ENCODE results near the gene DOCK9. TPM values are rescaled to one million over a fixed set of nuclear protein-coding genes. Genes with fewer than 3 reads are reported as not detected.

DOCK9 gene
- total and polyA plus RNA-seq, 2 donors (not counting 3 experiments of a cell fraction or from before 2014, with no cell fraction given): 147 to 323 TPM

DNA sequence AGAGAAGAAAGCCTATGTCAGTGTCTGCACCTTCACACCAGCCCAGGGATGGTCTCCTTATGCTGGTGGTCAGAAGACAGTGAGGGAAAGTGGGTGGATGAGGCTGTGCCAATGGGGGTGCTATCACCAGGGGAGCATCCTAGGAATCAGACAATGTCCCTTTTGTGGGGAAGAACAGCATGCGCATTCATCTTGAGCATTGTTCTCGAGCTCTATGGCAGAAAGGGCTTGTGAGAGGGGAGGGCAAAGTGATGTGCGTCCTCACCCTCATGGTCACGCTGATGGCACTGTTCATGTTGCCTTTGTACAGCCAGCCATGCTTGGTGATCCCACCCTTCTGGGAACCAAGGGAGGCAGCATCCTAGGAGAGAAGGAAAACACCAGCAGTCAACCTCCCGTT, 56.1 kb downstream of the DOCK9 start:
- BruUV-seq (replicated peaks): no TSS peak
- dilution Hi-C loops (cut with MboI; ENCODE audit: extremely low pct_ligation_motif_present, low sequenced_read_pairs): no loop called here
- no peak for FAIRE-seq

GRCh38 chr13:98921015-98921580, 56.8 kb downstream of the DOCK9 start:
- CTCF ChIA-PET: no interaction called here
- H3K27me3 ChIP-seq (ENCODE audit: control insufficient read depth in 2 of 2, insufficient read depth in 2 of 2, low read length in 2 of 2): no peaks in the 10 kb centered on the region
- BruUV-seq (replicated peaks): no TSS peak
- no peak overlapping the region for H3K4me3 ChIP-seq (replicated peaks in 1 of 3; ENCODE audit: insufficient read depth in 1 of 3, low read depth in 1 of 3, low read length in 3 of 3)
- POLR2A ChIA-PET: no interaction called here
- peaks cover 3% of the 10 kb centered on the region for H3K79me2 ChIP-seq (ENCODE audit: control insufficient read depth, insufficient read depth, low read length)
- no peaks in the 10 kb centered on the region for H3K9me1 ChIP-seq (replicated peaks; ENCODE audit: control insufficient read depth, extremely low read depth, insufficient read depth, low read length)
- no peaks in the 10 kb centered on the region for H4K20me1 ChIP-seq (replicated peaks; ENCODE audit: control insufficient read depth, extremely low read depth, insufficient read depth, low read length)
- intact Hi-C loops (cut with micrococcal nuclease): no loop called here
- peaks cover 26 to 27% of the 10 kb centered on the region in 2 experiments for H3K36me3 ChIP-seq (ENCODE audit: control insufficient read depth in 2 of 2, extremely low read depth in 1 of 2, insufficient read depth in 2 of 2, low read length in 2 of 2)
- no peak overlapping the region for H2AFZ ChIP-seq (ENCODE audit: low read depth, low read length)
- H3K9me3 ChIP-seq (replicated peaks; ENCODE audit: control insufficient read depth, insufficient read depth, low read length): no peaks in the 10 kb centered on the region
- dilution Hi-C loops (cut with MboI; ENCODE audit: extremely low pct_ligation_motif_present, low sequenced_read_pairs): no loop called here
- no peak for FAIRE-seq
- H3K4me1 ChIP-seq (ENCODE audit: control insufficient read depth, extremely low read depth, insufficient read depth, low read length): peaks cover 33% of the 10 kb centered on the region
- DNase-seq (ENCODE audit: low read depth, low spot score): no peak
- no peak overlapping the region for H3K9ac ChIP-seq (replicated peaks; ENCODE audit: extremely low read depth, insufficient read depth, low read length)
- no peak overlapping the region for H3K4me2 ChIP-seq (ENCODE audit: insufficient read depth, low read length)
- no peak overlapping the region for H3K27ac ChIP-seq (ENCODE audit: insufficient read depth, low read depth, low read length)
- no peak for TF ChIP-seq MYC (IDR thresholded peaks at IDR 0.05; ENCODE audit: low read depth, low read length)
- TF ChIP-seq, protein P1, sequence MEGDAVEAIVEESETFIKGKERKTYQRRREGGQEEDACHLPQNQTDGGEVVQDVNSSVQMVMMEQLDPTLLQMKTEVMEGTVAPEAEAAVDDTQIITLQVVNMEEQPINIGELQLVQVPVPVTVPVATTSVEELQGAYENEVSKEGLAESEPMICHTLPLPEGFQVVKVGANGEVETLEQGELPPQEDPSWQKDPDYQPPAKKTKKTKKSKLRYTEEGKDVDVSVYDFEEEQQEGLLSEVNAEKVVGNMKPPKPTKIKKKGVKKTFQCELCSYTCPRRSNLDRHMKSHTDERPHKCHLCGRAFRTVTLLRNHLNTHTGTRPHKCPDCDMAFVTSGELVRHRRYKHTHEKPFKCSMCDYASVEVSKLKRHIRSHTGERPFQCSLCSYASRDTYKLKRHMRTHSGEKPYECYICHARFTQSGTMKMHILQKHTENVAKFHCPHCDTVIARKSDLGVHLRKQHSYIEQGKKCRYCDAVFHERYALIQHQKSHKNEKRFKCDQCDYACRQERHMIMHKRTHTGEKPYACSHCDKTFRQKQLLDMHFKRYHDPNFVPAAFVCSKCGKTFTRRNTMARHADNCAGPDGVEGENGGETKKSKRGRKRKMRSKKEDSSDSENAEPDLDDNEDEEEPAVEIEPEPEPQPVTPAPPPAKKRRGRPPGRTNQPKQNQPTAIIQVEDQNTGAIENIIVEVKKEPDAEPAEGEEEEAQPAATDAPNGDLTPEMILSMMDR (IDR thresholded peaks at IDR 0.05; ENCODE audit: extremely low read depth in 1 of 2, insufficient read depth in 1 of 2, low read depth in 1 of 2, low read length in 2 of 2): no peak
- TF ChIP-seq POLR2AphosphoS5 (IDR thresholded peaks at IDR 0.05; ENCODE audit: insufficient read depth, low read depth, low read length): no peak
- TF ChIP-seq GATA2 (IDR thresholded peaks at IDR 0.05; ENCODE audit: insufficient read depth, insufficient read length, low read depth, low read length): no peak
- no peak for TF ChIP-seq POLR2A (IDR thresholded peaks at IDR 0.05; ENCODE audit: low read depth, low read length)
- TF ChIP-seq JUN (IDR thresholded peaks at IDR 0.05; ENCODE audit: borderline replicate concordance, insufficient read depth, insufficient read length, low read depth): no peak
- TF ChIP-seq EZH2 (IDR thresholded peaks at IDR 0.05; ENCODE audit: borderline replicate concordance, low read depth, low read length, severe bottlenecking): no peak
- TF ChIP-seq MAX (IDR thresholded peaks at IDR 0.05; ENCODE audit: insufficient read depth, insufficient read length): no peak
- no peak for TF ChIP-seq FOS (IDR thresholded peaks at IDR 0.05; ENCODE audit: borderline replicate concordance, insufficient read depth, low read length)

More for the DNA sequence above, 56.1 kb downstream of the DOCK9 start:
- Histone ChIP-seq H3K9me3 (replicated peaks; ENCODE audit: control insufficient read depth, insufficient read depth, low read length) (no peaks in the 10 kb centered on the region), H3K4me1 (ENCODE audit: control insufficient read depth, extremely low read depth, insufficient read depth, low read length) (peaks cover 33% of the 10 kb centered on the region), H3K36me3 (ENCODE audit: control insufficient read depth in 2 of 2, extremely low read depth in 1 of 2, insufficient read depth in 2 of 2, low read length in 2 of 2) (peaks cover 25 to 32% of the 10 kb centered on the region in 2 experiments), H3K4me2 (ENCODE audit: insufficient read depth, low read length) (no peak overlapping the region), H2AFZ (ENCODE audit: low read depth, low read length) (no peak overlapping the region), H4K20me1 (replicated peaks; ENCODE audit: control insufficient read depth, extremely low read depth, insufficient read depth, low read length) (no peaks in the 10 kb centered on the region), H3K27ac (ENCODE audit: insufficient read depth, low read depth, low read length) (no peak overlapping the region), H3K27me3 (ENCODE audit: control insufficient read depth in 2 of 2, insufficient read depth in 2 of 2, low read length in 2 of 2) (no peaks in the 10 kb centered on the region), H3K9ac (replicated peaks; ENCODE audit: extremely low read depth, insufficient read depth, low read length) (no peak overlapping the region), H3K79me2 (ENCODE audit: control insufficient read depth, insufficient read depth, low read length) (peaks cover 8% of the 10 kb centered on the region), H3K4me3 (replicated peaks in 1 of 3; ENCODE audit: insufficient read depth in 1 of 3, low read depth in 1 of 3, low read length in 3 of 3) (no peak overlapping the region), H3K9me1 (replicated peaks; ENCODE audit: control insufficient read depth, extremely low read depth, insufficient read depth, low read length) (no peaks in the 10 kb centered on the region)
- no peak for TF ChIP-seq FOS (IDR thresholded peaks at IDR 0.05; ENCODE audit: borderline replicate concordance, insufficient read depth, low read length)
- TF ChIP-seq POLR2A (IDR thresholded peaks at IDR 0.05; ENCODE audit: low read depth, low read length): no peak
- no peak for TF ChIP-seq POLR2AphosphoS5 (IDR thresholded peaks at IDR 0.05; ENCODE audit: insufficient read depth, low read depth, low read length)
- TF ChIP-seq JUN (IDR thresholded peaks at IDR 0.05; ENCODE audit: borderline replicate concordance, insufficient read depth, insufficient read length, low read depth): no peak
- no peak for TF ChIP-seq MYC (IDR thresholded peaks at IDR 0.05; ENCODE audit: low read depth, low read length)
- TF ChIP-seq, protein P1 (IDR thresholded peaks at IDR 0.05; ENCODE audit: extremely low read depth in 1 of 2, insufficient read depth in 1 of 2, low read depth in 1 of 2, low read length in 2 of 2): no peak
- CTCF ChIA-PET: no interaction called here
- intact Hi-C loops (cut with micrococcal nuclease): no loop called here
- POLR2A ChIA-PET: no interaction called here
- DNase-seq (ENCODE audit: low read depth, low spot score): no peak

Data from endothelial cell of umbilical vein (primary cell).